Ramos (cell line): ENCODE results near the gene TWNK.
"Not testable (repeated sequence)": the region's sequence is repeated elsewhere in the genome, so short reads cannot be mapped to it uniquely, and the experiment has no call there.

ENCODE experiments used
- in situ Hi-C: fragments of 300-500 bp; cut with MboI; formaldehyde crosslinking; loops from one replicate; pipeline ENCODE4 v1.14.3; 2022; ENCODE audit warnings: low sequenced_read_pairs; ENCODE audit not compliant: unreplicated experiment

Gene TWNK

DNA sequence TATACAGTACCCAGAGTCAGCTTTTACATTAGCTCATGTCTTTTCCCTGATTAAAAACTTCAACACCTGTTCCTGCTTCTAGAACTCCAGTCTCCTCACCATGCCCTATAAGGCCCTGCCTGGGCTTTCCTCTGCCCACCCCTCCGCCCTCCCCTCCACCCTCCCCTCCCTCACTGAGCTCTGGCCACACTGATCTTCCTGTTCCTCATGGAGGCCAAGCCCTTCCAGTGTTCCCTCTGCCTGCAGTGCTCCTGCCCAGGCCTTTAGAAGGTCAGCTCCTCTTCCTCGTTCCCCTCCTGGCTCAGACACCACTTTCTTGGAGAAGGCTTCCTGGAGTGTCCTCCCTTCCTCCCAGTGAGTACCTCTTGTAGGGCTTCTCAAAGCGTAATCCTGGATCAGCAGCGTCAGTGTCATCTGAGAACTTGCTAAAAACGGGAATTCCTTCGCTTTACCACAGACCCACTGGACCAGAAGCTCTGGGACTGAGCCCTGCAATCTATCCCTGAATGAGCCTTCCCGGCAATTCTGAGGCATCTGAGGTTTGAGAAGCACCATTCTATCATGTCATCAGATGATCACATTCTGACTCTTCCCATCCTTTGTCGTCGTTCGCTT, 39.9 kb downstream of the TWNK start:
- in situ Hi-C loops: no loop called here

GRCh38 chr10:101028446-101029337, 41.3 kb downstream of the TWNK start:
- in situ Hi-C loops: no loop called here

DNA sequence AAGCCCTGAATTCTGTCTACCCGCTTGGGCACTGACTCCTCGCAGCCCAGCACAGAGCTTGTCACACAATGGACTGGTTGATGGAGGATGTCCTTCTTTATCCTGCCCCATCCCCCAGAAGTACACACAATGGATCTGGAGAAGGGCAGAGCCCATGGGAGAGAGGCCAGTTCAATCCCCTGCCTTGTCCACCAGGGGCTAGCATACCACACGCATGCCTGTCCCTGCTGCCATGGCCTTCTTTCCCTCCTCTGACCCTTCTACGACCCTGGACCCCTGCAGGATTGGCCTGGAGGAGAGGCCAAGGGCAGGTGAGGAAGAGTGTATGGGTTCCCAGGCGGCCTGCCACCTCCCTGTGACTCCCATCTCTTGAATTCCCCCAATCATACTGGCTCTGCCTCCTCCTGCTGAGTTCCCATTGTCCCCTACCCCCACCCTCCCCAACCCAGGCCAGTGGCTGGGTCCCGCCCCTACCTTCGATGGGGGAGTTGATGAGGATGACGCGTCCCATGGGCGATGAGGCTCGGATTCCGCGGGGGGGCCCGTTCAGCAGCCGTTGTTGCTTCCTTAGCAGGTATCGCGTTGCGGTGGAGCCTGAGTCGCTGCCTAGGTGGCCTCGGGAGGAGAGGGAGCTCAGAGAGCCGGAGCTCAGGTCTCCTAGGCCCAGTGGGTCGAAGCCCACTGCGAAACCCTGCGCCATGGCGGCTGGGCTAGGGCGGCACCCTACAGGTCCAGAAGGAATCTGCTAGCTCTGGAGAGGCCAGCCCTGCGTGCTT, 42.4 kb downstream of the TWNK start:
- in situ Hi-C loops: no loop called here

GRCh38 chr10:101030496-101031127, 43.3 kb downstream of the TWNK start:
- in situ Hi-C loops: no loop called here

- in situ Hi-C loops: no loop called here
Observed at GRCh38 chr10:101031128-101031795, 43.9 kb downstream of the TWNK start, which contains the start of the genes PDZD7 and SFXN3. PDZD7 (minus strand) TSS chr10:101031129; CDS start chr10:101030219, 910 bp downstream. SFXN3 (plus strand) TSS chr10:101031234; CDS start chr10:101034695, 3,461 bp downstream.

DNA sequence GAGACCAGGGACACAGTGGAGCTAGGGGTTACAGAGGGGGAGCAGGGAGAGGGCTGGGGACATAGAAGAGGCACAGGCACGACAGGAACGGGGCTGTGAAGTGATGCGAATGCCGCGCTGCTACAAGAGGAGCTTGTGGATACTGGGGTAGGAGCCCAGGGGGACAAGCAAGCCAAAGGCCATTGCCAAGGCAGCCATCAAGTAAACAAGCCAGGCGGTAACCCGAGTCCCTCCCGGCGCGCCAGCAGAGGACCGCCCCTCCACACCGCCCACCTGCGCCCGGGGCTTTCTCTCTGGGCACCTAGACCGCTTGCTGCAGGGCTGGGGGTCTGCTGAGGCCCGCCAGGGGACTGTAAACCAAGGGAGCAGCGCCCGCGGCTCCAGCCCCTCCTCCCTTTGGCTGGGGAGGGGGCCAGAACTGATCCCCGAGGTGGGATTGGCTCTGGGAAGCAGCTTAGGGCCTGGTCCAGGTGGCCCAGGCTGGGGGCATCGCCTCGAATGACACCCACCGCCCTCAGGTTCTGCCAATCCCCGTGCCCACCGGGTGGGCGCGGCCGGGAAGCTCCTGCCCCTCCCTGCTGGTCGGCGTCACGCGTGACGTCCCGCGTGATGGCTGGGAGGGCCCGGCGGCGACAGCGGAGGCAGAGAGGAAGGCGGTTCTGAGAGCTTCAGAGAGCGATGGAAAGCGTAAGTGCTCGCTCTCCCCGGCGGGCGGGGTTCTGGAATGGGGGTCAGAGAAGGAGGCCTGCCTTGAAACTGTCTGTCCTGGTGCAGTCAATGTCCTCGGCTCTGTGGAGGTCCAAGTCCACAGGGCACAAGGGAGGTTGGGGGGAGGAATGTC, 44.7 kb downstream of the TWNK start:
- in situ Hi-C loops: no loop called here

DNA sequence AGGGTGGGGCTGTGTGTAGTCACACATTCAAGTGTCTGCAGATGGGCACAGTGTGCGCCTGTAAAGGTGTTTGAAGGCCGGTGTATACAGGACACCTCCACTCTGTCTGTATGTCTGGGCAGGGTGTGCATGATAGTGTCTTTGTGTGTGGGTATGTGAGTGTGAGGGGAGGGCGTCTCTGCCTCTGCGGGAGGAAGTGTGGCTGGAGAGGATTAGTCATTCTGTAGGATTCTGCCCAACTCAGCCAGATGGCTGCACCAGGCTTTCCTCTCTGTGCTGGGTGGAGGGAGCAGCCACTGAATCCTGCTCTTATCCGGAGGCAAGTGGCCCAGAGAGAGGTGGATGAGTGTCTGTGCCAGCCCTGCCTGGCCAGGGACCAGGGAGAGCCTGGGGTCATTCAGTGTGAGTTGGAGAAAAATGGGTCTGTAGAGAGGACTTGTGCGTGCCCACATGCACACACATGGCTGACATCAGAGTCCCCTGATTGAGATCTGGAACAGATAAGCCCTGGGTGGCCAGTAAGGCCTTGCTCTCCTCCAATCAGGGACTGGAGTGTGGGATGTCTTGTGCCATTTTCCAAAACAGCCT, 45.4 kb downstream of the TWNK start:
- in situ Hi-C loops: no loop called here

- in situ Hi-C loops: no loop called here
Observed at GRCh38 chr10:101033276-101033675, 45.9 kb downstream of the TWNK start.

- in situ Hi-C loops: not testable (repeated sequence)
Observed at GRCh38 chr10:101034404-101034803, 47.1 kb downstream of the TWNK start.

DNA sequence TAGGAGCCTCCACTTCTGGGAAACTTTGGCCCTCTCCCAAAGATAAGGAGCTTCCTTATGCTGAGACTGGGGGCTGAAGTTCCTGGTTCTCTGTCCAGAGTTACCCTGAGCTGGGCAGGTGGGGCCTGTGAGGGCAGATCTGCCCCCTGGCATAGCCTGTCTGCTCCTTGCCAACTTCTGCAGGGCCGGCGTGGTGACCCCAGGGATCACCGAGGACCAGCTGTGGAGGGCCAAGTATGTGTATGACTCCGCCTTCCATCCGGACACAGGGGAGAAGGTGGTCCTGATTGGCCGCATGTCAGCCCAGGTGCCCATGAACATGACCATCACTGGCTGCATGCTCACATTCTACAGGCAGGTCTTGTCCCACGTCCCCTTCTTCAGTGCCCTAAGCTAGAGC, 48.0 kb downstream of the TWNK start:
- in situ Hi-C loops: loop anchor here (5.0 kb wide), 1 partner anchor 107 kb away; no protein-coding TSS in a partner anchor

DNA sequence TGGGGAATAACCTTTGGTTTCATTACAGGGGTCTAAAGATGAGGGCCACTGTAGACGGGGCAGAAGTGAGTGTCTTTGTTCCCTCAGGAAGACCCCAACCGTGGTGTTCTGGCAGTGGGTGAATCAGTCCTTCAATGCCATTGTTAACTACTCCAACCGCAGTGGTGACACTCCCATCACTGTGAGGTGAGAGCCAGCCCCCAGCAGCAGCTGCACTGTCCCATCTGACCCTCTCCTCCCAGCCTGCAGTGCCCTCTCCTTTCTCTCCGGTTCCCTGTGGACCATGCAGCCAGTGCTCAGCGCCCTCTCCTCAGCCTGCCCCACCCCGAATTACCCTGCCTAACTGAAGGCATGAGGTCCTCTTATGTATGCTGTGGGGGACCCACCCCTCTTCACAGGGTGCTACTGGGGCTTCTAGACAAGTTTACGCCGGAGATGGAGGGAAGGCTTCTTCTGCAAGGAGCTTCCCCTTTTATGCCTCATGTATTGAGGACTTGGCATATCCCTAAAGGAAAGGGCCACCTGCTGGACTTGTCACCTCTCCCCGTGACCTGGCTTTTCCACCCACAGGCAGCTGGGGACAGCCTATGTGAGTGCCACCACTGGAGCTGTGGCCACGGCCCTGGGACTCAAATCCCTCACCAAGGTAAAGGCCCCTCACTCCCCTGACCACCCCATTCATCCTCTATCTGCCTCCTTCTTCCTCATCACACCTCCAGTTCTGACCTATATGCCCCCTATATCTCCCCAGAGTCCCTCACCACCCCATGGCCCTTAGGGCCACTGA, 48.8 kb downstream of the TWNK start:
- in situ Hi-C loops: loop anchor here (5.0 kb wide), 1 partner anchor 106 kb away; no protein-coding TSS in a partner anchor

GRCh38 chr10:101036726-101037125, 49.4 kb downstream of the TWNK start:
- in situ Hi-C loops: loop anchor here (5.0 kb wide), 1 partner anchor 106 kb away; no protein-coding TSS in a partner anchor

DNA sequence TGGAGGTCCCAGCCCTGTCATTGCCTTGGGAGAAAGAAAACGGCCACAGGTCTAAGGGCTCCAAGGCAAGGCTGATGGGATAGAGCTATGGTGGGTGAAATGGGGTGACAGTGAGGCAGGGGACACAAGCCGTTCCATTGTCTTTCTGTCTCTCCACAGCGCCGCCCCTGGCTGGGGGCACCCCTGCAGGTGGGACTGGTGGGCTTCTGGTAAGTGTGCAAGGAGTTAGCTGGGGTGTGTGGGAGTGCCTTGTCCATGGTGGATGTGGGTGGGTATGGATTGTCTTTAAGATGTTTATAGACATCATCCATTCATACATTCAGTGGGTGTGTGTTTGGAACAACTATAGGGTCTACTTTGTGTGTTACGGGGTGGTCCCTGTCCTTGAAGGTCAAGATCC, 51.1 kb downstream of the TWNK start:
- in situ Hi-C loops: loop anchor here (5.0 kb wide), 1 partner anchor 104 kb away; no protein-coding TSS in a partner anchor

DNA sequence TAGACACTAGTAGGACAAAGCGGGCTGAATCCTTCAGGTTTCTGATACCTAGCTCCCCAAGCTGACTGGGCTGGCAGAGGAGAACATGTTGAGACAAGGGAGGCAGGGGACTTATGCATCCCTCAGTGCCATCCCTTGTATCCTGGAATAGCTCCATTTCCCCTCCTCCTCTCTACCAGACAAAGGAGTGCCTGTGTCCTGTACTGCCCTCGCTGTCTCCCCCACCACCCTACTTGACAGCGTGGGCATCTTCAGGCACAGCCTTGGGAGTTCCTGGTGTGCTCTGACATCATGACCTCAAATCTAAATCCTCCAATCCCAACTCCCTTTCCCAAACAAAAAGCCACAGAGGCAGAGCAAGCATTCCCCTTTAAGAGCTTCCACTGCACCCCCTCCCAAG, 52.7 kb downstream of the TWNK start:
- in situ Hi-C loops: no loop called here

DNA sequence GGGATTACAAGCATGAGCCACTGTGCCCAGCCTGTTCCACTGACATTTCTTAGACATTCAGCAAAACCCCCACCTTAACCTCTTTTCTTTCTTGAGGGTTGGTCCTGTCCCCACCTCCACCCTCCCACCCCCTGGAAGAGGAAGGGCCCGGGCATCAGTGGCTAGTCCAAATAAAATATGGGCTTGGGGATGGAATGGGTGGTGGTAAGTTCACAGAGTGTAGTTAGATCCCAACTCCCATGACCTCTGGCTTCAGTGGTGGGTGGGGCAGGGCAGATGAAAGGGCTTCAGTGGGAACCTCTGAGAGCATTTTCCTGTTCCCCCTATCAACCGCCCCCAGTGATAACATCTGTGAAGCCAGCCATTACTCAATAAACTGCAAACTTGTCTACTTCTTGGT, 53.5 kb downstream of the TWNK start:
- in situ Hi-C loops: no loop called here

GRCh38 chr10:101041252-101041761, 54.0 kb downstream of the TWNK start:
- in situ Hi-C loops: no loop called here

GRCh38 chr10:101042118-101042517, 54.8 kb downstream of the TWNK start:
- in situ Hi-C loops: no loop called here
